OCI-LY1 (cell line): ENCODE data around the gene SUPT4H1.

Source experiments
- CTCF ChIP-seq: fragments of 200-600 bp; sonication (generic), shearing (Covaris generic); IDR thresholded peaks from 2 replicates; pipeline ENCODE4 v1.5.1; 2017; ENCODE audit warnings: mild to moderate bottlenecking, antibody characterized with exemption, low read length, moderate library complexity, mixed read lengths
- EZH2 ChIP-seq: fragments of 200-600 bp; sonication (generic), shearing (Covaris generic); IDR thresholded peaks from 2 replicates; pipeline ENCODE4 v1.8.0; 2017; ENCODE audit warnings: borderline replicate concordance, mixed run types, mild to moderate bottlenecking, antibody characterized with exemption, low read length, moderate library complexity, mixed read lengths

GRCh38 chr17:58318627-58319172, 33.3 kb downstream of the SUPT4H1 start:
- TF ChIP-seq CTCF (no peak), EZH2 (no peak)
